ENCODE measurements around the gene TSPO.

TSPO gene

DNA sequence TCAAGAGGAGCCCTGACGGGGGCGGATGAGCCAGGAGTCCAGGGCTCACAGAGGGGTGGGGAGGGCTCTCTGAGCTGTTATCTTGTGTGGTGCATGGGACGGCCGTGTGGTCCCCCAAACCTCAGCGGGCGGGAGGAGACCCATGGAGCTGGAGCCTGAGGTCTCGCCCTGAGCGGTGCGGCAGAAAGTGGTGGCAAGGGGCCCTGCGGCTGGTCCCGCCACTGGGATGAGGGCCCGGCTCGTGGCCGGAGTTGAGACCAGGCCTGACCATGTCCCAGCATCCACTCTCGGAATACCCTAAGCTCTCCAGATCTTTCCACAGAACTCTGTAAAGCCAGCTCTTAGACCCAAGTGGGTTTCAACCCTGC lies 58.1 kb downstream of the TSPO start:
- DNase-seq (ENCODE audit: low read depth) = no peak
- TF ChIP-seq, protein P1, sequence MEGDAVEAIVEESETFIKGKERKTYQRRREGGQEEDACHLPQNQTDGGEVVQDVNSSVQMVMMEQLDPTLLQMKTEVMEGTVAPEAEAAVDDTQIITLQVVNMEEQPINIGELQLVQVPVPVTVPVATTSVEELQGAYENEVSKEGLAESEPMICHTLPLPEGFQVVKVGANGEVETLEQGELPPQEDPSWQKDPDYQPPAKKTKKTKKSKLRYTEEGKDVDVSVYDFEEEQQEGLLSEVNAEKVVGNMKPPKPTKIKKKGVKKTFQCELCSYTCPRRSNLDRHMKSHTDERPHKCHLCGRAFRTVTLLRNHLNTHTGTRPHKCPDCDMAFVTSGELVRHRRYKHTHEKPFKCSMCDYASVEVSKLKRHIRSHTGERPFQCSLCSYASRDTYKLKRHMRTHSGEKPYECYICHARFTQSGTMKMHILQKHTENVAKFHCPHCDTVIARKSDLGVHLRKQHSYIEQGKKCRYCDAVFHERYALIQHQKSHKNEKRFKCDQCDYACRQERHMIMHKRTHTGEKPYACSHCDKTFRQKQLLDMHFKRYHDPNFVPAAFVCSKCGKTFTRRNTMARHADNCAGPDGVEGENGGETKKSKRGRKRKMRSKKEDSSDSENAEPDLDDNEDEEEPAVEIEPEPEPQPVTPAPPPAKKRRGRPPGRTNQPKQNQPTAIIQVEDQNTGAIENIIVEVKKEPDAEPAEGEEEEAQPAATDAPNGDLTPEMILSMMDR (conservative IDR thresholded peaks at IDR 0.05; ENCODE audit: low read length) = no peak
- no peak overlapping the region for H3K4me3 ChIP-seq (ENCODE audit: low read length)

DNA sequence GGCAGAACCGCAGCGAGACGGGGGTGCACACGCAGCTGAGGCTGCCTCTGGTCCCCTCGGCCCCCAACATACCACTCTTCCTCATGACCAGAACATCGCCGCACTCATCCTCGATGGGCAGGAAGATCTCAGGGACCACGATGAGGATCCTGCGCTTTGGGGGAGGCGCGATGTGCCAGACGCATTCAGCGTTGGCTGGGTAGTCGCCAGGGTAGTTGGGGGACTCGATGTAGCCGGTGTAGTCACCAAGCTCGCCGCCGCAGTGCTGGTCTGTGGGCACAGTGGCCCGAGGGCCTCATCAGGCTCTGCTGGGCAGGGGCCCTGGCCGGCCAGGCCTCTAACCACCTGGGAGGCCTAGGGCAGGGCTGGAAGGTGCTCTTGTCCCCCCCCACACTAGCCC lies 58.6 kb downstream of the TSPO start:
- TF ChIP-seq, protein P1 (conservative IDR thresholded peaks at IDR 0.05; ENCODE audit: low read length) = no peak
- H3K4me3 ChIP-seq (ENCODE audit: low read length) = no peak overlapping the region
- DNase-seq (ENCODE audit: low read depth) = no peak

DNA sequence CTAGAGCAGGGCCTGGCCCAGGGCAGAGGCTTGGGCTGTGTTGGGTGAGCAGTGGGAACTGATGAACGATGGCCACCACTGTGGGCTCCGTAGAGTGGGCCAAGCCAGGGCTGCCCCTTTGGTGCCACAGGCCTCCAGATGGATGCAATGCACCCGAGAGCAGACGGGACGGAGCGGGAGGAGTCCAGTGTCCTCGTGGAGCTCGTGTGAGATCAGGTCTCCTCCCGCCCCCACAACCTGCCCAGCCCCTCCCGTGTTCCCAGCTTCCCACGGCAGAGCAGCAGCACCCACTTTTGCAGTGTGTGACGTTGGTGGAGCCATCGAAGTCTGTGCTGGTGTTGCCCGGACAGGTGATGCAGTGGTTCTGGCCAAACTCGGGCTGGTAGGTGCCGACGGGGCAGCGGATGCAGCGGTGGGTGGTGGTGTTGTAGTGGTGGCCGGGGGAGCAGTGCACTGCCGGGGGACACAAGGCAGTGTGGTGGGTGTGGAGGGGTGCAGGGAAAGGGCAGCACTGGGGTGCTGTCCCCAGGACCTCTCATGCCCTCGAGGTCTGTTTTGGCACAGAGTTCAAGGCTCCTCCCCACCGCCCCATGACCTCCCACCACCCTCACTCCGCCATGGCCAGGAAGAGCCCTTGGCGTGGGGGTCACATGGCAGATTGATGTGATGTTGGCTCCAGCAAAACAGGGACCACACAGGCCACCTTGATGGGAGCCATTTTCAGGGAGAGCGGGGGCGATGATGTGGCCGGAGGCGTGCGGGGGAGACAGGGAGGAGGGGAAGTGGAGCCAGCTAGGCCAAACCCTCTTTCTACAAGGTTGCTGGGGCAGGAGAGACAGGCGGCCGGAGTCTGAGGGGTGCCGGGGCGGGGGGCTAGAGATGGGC lies 59.5 kb downstream of the TSPO start:
- TF ChIP-seq, protein P1 (conservative IDR thresholded peaks at IDR 0.05; ENCODE audit: low read length) = no peak
- DNase-seq (ENCODE audit: low read depth) = no peak
- H3K4me3 ChIP-seq (ENCODE audit: low read length) = no peak overlapping the region

DNA sequence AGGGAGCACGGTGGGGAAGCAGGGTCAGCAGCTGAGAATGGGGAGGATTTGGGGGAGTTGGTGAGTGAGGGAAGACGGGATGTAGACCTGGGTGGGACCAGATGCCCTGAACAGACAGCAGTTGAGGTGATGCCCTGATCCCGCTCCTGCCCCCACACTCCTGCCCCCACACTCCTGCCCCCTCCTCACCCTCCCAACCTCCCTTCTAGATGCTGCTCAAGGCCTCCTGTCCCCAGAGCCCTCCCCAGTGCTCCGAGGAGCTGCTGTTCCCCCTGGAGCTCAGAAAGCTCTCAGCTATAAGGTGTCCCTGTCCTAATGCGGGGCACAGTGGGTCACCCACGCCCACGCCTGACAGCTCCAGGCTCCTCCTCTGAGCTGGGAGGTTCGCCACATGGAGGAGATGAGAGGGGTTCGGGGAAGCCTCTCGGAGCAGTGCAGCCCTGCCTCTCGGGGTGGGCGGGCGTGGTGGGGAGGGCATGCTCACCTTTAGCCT lies 60.6 kb downstream of the TSPO start:
- TF ChIP-seq, protein P1 (conservative IDR thresholded peaks at IDR 0.05; ENCODE audit: low read length) = no peak
- no peak overlapping the region for H3K4me3 ChIP-seq (ENCODE audit: low read length)
- DNase-seq (ENCODE audit: low read depth) = no peak

DNA sequence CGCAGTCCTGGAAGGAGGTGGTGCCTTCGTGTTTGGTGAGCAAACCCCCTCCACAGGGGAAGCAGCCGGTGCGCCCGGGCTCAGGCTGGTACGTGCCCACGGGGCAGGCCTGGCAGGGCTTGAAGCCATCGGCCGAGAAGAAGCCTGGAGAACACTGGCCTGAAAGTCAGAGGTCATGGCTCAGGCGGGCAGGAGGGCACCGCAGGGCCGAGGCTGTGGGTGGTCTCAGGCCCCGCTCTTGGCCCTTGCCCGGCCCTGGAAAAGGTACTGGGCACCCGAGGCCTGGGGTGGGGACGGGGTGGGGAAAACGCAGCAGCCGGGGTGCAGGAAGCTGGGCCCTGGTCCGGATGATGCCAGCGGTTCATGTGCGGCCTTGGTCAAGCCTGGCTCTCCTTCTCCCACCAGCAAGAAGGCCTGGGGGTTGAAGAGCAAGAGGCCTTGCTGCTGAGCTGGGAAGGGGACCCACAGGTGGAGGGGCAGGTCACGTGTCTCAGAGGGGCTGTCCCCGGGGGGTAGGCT lies 61.1 kb downstream of the TSPO start:
- DNase-seq (ENCODE audit: low read depth) = no peak
- H3K4me3 ChIP-seq (ENCODE audit: low read length) = no peak overlapping the region
- TF ChIP-seq, protein P1 (conservative IDR thresholded peaks at IDR 0.05; ENCODE audit: low read length) = no peak
